TTC549 (cell line): ENCODE results near the gene MAPK8.

Experiments
- FAIRE-seq: peaks from 2 replicates; lab custom pipeline; 2012; peaks lifted over from hg19 to GRCh38; lab: Jason Lieb, UNC

The MAPK8 gene

DNA sequence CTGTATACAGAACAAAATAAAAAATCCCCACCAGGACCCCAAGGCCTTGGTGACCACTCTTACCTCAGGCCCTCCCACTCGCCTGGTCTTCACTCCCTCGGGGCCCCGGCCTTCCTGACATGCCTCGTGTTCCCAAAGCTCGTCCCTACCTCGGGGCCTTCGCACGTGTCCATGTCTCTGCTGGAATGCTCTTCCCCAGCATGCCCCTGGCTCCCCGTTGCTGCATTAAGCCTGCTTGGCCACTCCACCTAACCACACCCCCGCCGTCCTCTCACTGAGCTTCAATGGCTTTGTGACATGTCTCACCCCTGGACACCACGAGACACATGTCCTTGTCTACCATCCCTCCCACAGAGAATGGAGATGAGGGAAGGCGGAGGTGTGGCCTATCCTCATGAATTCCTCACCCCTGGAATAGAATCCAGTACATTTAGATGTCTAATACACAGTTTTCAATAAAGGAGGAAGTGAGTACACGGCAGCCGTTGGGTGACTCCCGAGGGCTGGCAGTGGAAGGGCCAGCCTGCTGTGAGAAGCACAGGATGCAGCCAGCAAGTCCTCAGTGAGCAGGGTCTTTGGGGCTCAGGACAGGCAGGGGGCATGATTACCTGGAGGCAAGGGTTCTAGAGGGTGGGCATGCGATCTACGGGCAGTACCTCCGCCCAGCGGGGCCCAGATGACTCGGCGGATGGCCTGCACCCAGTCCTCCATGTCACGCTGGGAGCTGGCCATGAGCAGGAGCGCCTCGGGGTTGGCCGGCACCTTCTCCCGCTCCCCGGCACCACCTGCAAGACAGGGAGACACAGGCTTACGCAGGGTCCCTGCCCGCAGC, 172.7 kb downstream of the MAPK8 start:
- FAIRE-seq, result no peak

DNA sequence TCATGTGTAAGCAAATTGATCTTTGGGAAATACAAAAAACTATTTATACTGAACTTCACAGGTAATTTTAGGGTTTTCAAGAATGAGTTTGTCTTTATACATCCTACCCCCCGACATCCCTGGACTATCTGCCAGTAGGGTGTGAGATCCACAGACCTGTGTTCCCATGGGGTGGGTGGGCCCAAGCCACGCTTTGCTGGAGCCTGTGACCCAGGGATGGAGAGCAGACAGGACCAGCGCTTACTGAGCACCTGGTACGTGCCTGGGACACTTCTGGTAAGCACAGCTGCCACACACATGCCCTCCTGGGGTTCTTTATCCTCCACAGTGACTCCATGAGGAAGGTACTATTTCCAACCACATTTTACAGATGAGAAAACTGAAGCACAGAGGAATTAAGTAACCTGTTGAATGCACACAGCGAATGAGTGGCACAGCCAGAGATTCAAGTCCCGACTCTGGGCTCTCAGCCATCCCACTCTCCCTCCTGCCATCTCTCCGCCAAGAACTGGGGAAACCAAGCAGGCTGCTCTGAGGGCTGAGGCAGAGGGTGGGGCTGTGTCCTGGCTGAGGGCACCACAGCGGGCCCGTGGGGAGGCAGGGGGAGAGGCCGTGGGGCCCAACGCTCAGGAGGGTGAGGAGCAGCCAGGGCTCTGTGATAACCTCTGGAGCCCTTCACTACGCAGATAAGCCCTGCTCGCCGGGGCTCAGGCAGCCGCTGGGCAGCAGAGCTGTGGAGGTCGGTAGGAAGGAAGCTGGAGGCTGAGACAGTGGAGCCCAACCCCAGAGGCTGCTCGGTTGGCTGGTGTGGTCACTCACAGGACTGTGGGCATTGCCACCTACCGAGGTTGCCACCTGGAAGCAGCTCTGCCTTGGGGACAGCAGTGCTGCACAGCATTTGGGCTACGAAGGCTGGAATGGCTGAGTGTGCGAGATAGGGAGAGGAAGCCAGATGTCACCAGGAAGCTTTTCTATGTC, 174.2 kb downstream of the MAPK8 start:
- no peak for FAIRE-seq

DNA sequence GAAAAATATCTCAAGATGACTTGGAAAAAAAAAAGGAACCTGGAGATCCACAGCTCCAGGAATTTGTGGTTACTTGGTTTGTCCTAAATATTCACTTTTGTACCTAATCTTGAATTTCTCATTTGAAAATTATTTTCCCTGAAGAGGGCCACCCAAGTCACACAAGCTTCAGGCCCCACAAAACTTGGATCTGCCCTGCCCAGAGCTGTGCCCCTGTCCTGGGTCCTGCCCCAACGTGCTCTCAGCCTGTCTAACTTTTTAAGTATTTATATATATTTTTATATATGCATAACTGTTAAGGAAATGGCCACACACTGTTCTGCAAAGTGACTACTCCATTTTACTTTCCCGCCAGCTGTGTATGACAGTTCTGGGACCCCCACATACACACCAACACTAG, 174.9 kb downstream of the MAPK8 start:
- FAIRE-seq, result no peak

DNA sequence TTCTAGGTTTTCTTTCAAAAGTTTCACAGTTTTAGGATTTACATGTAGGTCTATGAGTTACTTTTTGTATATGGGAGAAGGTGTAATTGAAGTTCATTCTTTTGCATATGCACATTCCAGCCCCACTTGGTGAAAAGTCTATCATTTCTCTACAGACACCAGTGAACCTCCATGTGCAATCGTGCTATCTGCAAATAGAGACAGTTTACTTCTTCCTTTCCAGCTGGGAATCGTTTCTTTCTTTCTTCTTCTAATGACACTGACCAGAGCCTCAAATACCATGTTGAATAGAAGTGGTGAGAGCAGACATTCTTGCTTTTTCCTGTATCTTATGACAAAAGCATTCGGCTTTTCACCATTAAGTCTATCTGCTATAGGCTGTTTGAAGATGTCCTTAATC, 175.7 kb downstream of the MAPK8 start:
- no peak for FAIRE-seq

DNA sequence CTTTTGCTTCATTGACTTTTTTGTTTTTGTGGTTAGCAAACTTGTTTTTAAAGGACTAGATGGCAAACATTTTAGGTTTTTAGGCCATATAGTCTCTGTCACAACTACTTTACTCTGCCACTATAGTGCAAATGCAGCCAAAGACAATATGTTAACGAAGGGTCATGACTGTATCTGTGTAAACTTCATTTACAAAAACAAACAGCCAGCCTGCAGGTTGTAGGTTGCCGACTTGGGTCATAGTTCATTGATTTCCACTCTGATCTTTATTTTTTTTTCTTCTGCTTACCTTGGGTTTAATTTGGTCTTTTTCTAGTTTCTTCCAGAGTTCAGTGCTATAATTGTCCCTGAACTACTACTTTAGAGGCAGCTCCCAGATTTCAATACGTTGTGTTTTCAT, 178.4 kb downstream of the MAPK8 start:
- FAIRE-seq, result no peak

DNA sequence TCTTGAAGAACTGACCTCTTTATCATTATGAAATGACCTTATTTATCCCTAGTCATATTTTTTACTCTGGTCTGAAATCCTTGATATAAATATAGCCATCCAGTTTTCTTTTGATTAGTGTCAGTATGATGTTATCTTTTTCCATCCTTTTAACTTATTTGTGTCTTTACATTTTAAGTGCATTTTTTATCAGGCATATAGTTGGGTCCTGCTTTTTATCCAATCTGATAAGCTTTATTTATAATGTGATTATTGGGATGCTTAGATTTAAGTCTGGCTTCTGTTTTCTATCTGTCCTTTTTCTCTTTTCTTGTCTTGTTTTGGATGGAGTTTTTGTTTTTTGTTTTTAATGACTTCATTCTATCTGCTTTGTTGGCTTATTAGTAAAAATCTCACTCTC, 179.2 kb downstream of the MAPK8 start:
- no peak for FAIRE-seq

GRCh38 chr10:48487244-48487643, 180.8 kb downstream of the MAPK8 start:
- FAIRE-seq, result no peak
